Measurements from ENCODE around the gene RNU1-1.
"Not testable (repeated sequence)": the region's sequence is repeated elsewhere in the genome, so short reads cannot be mapped to it uniquely, and the experiment has no call there.

The RNU1-1 gene

DNA sequence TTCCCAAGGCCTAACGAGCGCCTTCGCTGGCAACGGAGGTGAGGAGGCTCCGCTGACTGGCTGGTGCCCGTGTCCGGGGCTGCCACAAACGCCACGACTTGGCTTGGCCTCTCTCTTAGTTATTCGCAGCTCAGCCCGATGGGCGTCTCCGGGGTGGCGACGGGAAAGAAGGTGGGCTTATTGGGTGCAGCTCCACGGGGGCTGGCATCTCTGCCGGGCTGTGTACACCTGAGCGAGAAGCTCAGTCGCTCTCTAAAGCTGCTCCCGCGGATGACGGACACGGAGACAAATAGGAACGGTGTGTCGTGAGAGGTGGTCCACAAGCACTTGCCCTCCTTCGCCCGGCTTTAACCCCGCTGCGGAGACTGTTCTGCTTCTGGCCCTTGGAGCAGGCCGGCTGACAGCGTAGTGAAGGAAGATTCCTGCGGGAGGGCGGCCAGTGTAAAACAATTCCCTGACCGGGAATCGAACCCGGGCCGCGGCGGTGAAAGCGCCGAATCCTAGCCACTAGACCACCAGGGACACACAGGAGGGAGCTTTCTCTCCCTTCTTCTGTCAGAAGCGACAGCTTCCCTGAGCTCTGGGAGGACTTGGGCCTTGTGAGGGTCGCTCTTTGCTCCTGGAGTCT, 20.9 kb upstream of the RNU1-1 start:
- not testable (repeated sequence) for H3K9me3 Mint-ChIP-seq; H3K27ac Mint-ChIP-seq; H3K4me1 Mint-ChIP-seq; H3K36me3 Mint-ChIP-seq (ENCODE audit: low read depth)
- Mint-ChIP-seq H3K27me3 (ENCODE audit: low read depth) (peaks cover 52% of the 10 kb centered on the region), H3K4me3 (peak overlapping the region; percentile 83 to 85 (median 85))

DNA sequence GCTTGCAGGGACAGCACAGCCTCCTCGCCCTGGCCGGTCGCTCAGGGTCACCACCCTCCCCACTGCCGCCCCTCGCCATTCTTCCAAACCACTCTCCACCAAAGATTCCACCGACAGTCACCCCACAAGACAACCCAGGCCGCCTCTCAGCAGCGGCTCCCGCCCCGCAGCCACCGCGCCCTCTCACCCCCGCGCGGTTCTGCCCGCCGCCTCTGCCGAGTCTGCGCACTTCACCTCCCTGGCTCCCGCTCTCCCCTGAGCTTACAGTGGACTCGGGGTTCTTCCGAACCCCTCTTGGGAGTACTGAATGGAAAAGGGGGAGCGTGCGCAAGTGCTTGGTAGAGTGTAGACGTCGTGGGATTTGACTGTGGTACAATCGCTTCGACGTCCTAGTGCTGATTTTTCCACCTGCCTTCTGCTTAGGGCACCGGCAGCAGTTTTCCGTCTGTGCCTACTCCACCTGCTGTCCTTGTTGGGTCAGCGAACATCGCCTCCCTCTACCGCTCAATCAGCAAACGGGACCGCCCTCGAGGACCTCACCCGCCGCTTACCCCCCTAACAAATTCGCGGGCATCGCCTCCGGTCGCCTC, 20.2 kb upstream of the RNU1-1 start:
- not testable (repeated sequence) for H3K9me3 Mint-ChIP-seq; H3K4me1 Mint-ChIP-seq; H3K36me3 Mint-ChIP-seq (ENCODE audit: low read depth); H3K27ac Mint-ChIP-seq
- peaks cover 52% of the 10 kb centered on the region for H3K27me3 Mint-ChIP-seq (ENCODE audit: low read depth)
- H3K4me3 Mint-ChIP-seq, result peak overlapping the region; percentile 78 to 85 (median 83)

GRCh38 chr1:16532235-16532991, 18.3 kb upstream of the RNU1-1 start:
- H3K27me3 Mint-ChIP-seq (ENCODE audit: low read depth), result peaks cover 56% of the 10 kb centered on the region
- peak overlapping the region; percentile 73 to 81 (median 78) for H3K4me3 Mint-ChIP-seq
- not testable (repeated sequence) for H3K27ac Mint-ChIP-seq; H3K36me3 Mint-ChIP-seq (ENCODE audit: low read depth); H3K4me1 Mint-ChIP-seq; H3K9me3 Mint-ChIP-seq
- TF ChIP-seq, protein P1, sequence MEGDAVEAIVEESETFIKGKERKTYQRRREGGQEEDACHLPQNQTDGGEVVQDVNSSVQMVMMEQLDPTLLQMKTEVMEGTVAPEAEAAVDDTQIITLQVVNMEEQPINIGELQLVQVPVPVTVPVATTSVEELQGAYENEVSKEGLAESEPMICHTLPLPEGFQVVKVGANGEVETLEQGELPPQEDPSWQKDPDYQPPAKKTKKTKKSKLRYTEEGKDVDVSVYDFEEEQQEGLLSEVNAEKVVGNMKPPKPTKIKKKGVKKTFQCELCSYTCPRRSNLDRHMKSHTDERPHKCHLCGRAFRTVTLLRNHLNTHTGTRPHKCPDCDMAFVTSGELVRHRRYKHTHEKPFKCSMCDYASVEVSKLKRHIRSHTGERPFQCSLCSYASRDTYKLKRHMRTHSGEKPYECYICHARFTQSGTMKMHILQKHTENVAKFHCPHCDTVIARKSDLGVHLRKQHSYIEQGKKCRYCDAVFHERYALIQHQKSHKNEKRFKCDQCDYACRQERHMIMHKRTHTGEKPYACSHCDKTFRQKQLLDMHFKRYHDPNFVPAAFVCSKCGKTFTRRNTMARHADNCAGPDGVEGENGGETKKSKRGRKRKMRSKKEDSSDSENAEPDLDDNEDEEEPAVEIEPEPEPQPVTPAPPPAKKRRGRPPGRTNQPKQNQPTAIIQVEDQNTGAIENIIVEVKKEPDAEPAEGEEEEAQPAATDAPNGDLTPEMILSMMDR (IDR thresholded peaks at IDR 0.05; ENCODE audit: unreplicated experiment in 3 of 3), result peak in 2 of 3 experiments; percentile 8 to 26

DNA sequence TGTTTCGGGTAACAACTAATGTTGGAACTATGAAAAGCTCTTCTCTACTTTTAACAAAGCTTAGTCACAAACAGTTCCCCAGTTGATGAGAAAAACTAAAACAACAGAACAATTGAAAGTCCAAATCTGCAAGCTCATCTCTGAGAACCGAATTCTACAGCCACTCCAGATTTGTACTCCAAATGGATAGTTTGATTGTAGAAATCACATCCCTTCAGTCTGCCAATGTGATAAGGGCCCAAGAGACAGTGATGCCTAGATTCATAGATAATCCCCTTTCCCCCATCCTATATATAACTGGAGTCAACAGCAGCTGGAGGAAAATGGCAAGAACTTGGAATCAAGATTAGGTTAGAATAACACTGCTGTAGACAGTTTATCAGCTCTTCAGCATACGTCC, 14.3 kb upstream of the RNU1-1 start:
- not testable (repeated sequence) for H3K4me1 Mint-ChIP-seq; H3K9me3 Mint-ChIP-seq; H3K36me3 Mint-ChIP-seq (ENCODE audit: low read depth); H3K27ac Mint-ChIP-seq; H3K4me3 Mint-ChIP-seq
- H3K27me3 Mint-ChIP-seq (ENCODE audit: low read depth), result peaks cover 37% of the 10 kb centered on the region

DNA sequence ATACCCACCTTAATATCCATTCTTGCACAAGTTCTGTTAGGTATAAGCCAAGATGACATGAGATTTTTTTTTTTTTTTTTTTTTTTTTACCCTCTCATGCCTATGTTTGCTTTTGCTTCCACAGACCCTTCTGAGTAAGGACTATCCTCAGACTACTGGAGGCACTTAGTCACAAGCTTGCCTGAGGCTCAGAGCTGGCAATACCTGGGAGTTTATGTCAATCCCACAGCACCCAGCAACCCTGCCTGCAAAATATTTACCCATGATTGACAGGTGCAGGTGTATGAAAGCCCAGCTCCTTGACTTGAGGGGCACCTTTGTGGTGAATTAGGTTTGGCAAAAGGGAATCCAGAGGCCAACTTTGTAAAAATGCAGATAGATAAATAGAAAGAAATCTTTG, 11.7 kb upstream of the RNU1-1 start:
- H3K4me1 Mint-ChIP-seq; H3K4me3 Mint-ChIP-seq; H3K9me3 Mint-ChIP-seq; H3K27ac Mint-ChIP-seq; H3K36me3 Mint-ChIP-seq (ENCODE audit: low read depth): not testable (repeated sequence)
- H3K27me3 Mint-ChIP-seq (ENCODE audit: low read depth), result peaks cover 39% of the 10 kb centered on the region

DNA sequence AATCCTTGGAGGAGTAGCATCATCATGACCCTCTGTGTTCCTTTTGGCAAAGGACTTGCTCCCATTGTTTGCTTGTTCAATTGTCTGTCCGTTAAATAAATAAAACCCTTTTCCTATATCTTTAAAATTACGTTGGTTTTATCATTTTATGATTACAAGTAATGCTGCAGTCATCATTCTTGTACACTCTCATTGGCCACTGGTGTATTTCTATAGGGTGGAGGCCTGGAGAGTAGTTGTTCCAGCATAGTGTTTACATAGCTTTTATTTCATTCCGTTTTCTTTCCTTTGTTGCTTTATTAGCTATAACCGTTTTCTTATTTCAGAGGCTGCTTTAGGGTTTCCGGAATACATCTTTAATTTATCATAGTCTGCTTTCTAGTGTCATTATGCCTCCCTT, 7.6 kb upstream of the RNU1-1 start:
- peak overlapping the region in 1 of 3 experiments; percentile 44 for H3K27ac Mint-ChIP-seq
- not testable (repeated sequence) for H3K4me1 Mint-ChIP-seq; H3K9me3 Mint-ChIP-seq; H3K36me3 Mint-ChIP-seq (ENCODE audit: low read depth); H3K4me3 Mint-ChIP-seq
- peaks cover 68% of the 10 kb centered on the region for H3K27me3 Mint-ChIP-seq (ENCODE audit: low read depth)

GRCh38 chr1:16521288-16521583, 7.2 kb upstream of the RNU1-1 start:
- Mint-ChIP-seq H3K4me3 (peak overlapping the region; percentile 69 to 76 (median 74)), H3K4me1 (no peaks in the 10 kb centered on the region), H3K9me3 (no peaks in the 10 kb centered on the region), H3K36me3 (ENCODE audit: low read depth) (no peaks in the 10 kb centered on the region), H3K27me3 (ENCODE audit: low read depth) (peaks cover 68% of the 10 kb centered on the region), H3K27ac (no peak overlapping the region)
- TF ChIP-seq, protein P1 (IDR thresholded peaks at IDR 0.05; ENCODE audit: unreplicated experiment in 3 of 3), result no peak

GRCh38 chr1:16520435-16521287, 6.6 kb upstream of the RNU1-1 start:
- not testable (repeated sequence) for H3K36me3 Mint-ChIP-seq (ENCODE audit: low read depth); H3K9me3 Mint-ChIP-seq; H3K4me1 Mint-ChIP-seq; H3K27ac Mint-ChIP-seq
- Mint-ChIP-seq H3K27me3 (ENCODE audit: low read depth) (peaks cover 68% of the 10 kb centered on the region), H3K4me3 (peak overlapping the region; percentile 69 to 76 (median 74))

DNA sequence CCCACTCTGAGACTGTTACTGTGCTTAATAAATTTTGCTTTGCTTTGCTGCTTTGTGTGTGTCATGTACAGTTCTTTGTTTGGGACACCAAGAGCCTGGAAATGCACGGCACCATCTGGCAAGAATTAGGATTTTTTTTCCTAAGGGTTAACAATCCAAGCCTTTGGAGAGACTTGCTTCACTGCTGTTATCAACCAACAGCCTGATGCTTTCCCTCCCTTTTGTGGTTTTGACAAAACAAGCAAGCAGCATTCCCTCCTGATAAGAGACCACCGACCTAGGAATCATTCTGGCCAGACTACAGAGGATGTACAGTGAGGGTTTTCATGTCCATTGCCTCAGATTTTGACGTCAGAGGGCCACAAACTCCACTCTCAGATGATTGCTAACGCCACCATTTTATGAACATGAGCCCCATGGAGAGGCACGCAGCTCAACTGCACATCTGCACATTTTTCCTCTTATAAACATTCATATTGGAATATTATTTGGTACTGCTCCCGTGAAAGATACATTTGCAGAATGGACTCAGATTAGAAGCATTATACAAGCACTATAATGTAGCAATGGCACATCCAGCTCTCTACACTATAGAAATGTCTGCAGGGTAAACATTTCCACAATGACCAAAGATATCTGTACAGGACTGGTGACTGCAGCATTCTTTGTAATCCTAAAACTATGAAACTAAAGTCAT, 5.3 kb upstream of the RNU1-1 start:
- Mint-ChIP-seq H3K4me3 (peak overlapping the region in 1 of 3 experiments; percentile 26), H3K27me3 (ENCODE audit: low read depth) (peaks cover 62% of the 10 kb centered on the region), H3K27ac (peak overlapping the region in 2 of 3 experiments; percentile 61 to 71)
- not testable (repeated sequence) for H3K36me3 Mint-ChIP-seq (ENCODE audit: low read depth); H3K9me3 Mint-ChIP-seq; H3K4me1 Mint-ChIP-seq

GRCh38 chr1:16518913-16519254, 4.8 kb upstream of the RNU1-1 start:
- not testable (repeated sequence) for H3K36me3 Mint-ChIP-seq (ENCODE audit: low read depth); H3K9me3 Mint-ChIP-seq; H3K4me1 Mint-ChIP-seq
- Mint-ChIP-seq H3K4me3 (peak overlapping the region in 1 of 3 experiments; percentile 26), H3K27me3 (ENCODE audit: low read depth) (peaks cover 57% of the 10 kb centered on the region), H3K27ac (peak overlapping the region in 2 of 3 experiments; percentile 61 to 71)

- H3K4me1 Mint-ChIP-seq; H3K36me3 Mint-ChIP-seq (ENCODE audit: low read depth); H3K4me3 Mint-ChIP-seq; H3K27ac Mint-ChIP-seq; H3K9me3 Mint-ChIP-seq: not testable (repeated sequence)
- peaks cover 43% of the 10 kb centered on the region for H3K27me3 Mint-ChIP-seq (ENCODE audit: low read depth)
These were observed 2.8 kb upstream of the RNU1-1 start for GRCh38 chr1:16516694-16517410.

All from nephron (organoid).